DOHH2 (cell line): ENCODE results near the gene POLR1F.
A peak's percentile ranks its signal among the peaks of the same experiment; 100 is the strongest.

Experiments used
- H3F3A ChIP-seq: fragments of 200-600 bp; sonication (generic), shearing (Covaris generic); 2 replicates; pipeline ENCODE4 v1.6.0; 2016; ENCODE audit warnings: antibody characterized with exemption, mild to moderate bottlenecking; ENCODE audit not compliant: control insufficient read depth, insufficient read depth
- H3K27ac ChIP-seq: fragments of 200-600 bp; sonication (generic); 2 replicates; pipeline ENCODE4 v1.5.1; 2014; ENCODE audit warnings: low read depth, mild to moderate bottlenecking, low read length, moderate library complexity
- H3K27me3 ChIP-seq: fragments of 200-600 bp; sonication (generic); 2 replicates; pipeline ENCODE4 v1.6.1; 2014; ENCODE audit warnings: mild to moderate bottlenecking, low read length, mixed read lengths; ENCODE audit not compliant: control insufficient read depth
- H3K36me3 ChIP-seq: fragments of 200-600 bp; sonication (generic); 2 replicates; pipeline ENCODE4 v1.6.1; 2014; ENCODE audit warnings: mild to moderate bottlenecking, low read length, moderate library complexity, mixed read lengths; ENCODE audit not compliant: control insufficient read depth
- H3K4me1 ChIP-seq: fragments of 200-600 bp; sonication (generic); 2 replicates; pipeline ENCODE4 v1.6.1; 2014; ENCODE audit warnings: mild to moderate bottlenecking, low read length, mixed read lengths; ENCODE audit not compliant: control insufficient read depth
- H3K4me2 ChIP-seq: fragments of 200-600 bp; sonication (generic); 2 replicates; pipeline ENCODE4 v1.6.0; 2014; ENCODE audit warnings: mild to moderate bottlenecking, low read length, moderate library complexity
- H3K4me3 ChIP-seq: fragments of 200-600 bp; sonication (generic); 2 replicates; pipeline ENCODE4 v1.5.1; 2014; ENCODE audit warnings: mild to moderate bottlenecking, low read length, mixed read lengths
- H3K79me2 ChIP-seq: fragments of 200-600 bp; sonication (generic); 2 replicates; pipeline ENCODE4 v1.6.1; 2014; ENCODE audit warnings: mild to moderate bottlenecking, low read length, mixed read lengths; ENCODE audit not compliant: control insufficient read depth
- H3K9me2 ChIP-seq: fragments of 200-600 bp; sonication (generic); replicated peaks from 2 replicates; pipeline ENCODE4 v1.6.1; 2014; ENCODE audit warnings: mild to moderate bottlenecking, low read length, mixed read lengths; ENCODE audit not compliant: control insufficient read depth
- H3K9me3 ChIP-seq: fragments of 200-600 bp; sonication (generic); 2 replicates; pipeline ENCODE4 v1.6.1; 2014; ENCODE audit warnings: antibody characterized with exemption, low read length, mixed read lengths; ENCODE audit not compliant: control insufficient read depth, insufficient read depth
- H4K20me1 ChIP-seq: fragments of 200-600 bp; sonication (generic); 2 replicates; pipeline ENCODE4 v1.6.0; 2014; ENCODE audit warnings: low read depth, mild to moderate bottlenecking, antibody characterized with exemption, low read length, moderate library complexity; ENCODE audit not compliant: control insufficient read depth, insufficient read depth
- EZH2phosphoT487 ChIP-seq: fragments of 200-600 bp; sonication (generic); IDR thresholded peaks from 2 replicates; pipeline ENCODE4 v1.6.1; 2017; ENCODE audit warnings: borderline replicate concordance, mild to moderate bottlenecking, antibody characterized with exemption, low read length, moderate library complexity, mixed read lengths
- TF ChIP-seq, protein P1 (sequence below): fragments of 200-600 bp; sonication (generic); IDR thresholded peaks from one replicate; pipeline ENCODE4 v1.5.1; 2014; ENCODE audit warnings: antibody characterized with exemption, mild to moderate bottlenecking, low read depth, low read length; ENCODE audit not compliant: poor library complexity, severe bottlenecking

Gene POLR1F

DNA sequence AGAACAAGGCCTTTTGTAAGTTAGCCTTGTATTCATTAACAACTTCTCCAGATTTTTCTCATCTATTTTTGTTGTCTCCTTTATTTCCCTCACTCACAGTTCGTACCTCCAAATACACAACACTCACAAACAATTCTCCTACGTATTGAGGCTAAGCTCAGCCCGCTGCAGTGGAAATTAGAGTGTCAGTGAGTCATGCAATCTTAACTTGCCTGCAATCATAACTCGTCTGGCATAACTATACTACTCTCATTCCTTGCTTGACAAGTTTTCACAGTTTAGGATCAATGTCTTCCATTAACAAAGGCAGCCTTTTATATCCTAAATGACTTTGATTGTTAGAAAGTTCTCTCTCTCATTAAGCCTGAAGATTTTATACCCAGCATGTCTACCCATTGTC, 40.8 kb upstream of the POLR1F start:
- H3K27me3 ChIP-seq: no peaks in the 10 kb centered on the region
- H3K4me2 ChIP-seq: no peak overlapping the region
- no peaks in the 10 kb centered on the region for H3K4me1 ChIP-seq
- H3K9me2 ChIP-seq: no peaks in the 10 kb centered on the region
- TF ChIP-seq, protein P1, sequence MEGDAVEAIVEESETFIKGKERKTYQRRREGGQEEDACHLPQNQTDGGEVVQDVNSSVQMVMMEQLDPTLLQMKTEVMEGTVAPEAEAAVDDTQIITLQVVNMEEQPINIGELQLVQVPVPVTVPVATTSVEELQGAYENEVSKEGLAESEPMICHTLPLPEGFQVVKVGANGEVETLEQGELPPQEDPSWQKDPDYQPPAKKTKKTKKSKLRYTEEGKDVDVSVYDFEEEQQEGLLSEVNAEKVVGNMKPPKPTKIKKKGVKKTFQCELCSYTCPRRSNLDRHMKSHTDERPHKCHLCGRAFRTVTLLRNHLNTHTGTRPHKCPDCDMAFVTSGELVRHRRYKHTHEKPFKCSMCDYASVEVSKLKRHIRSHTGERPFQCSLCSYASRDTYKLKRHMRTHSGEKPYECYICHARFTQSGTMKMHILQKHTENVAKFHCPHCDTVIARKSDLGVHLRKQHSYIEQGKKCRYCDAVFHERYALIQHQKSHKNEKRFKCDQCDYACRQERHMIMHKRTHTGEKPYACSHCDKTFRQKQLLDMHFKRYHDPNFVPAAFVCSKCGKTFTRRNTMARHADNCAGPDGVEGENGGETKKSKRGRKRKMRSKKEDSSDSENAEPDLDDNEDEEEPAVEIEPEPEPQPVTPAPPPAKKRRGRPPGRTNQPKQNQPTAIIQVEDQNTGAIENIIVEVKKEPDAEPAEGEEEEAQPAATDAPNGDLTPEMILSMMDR: no peak
- TF ChIP-seq EZH2phosphoT487: no peak
- H3K79me2 ChIP-seq: no peaks in the 10 kb centered on the region
- H4K20me1 ChIP-seq: no peaks in the 10 kb centered on the region
- H3K4me3 ChIP-seq: no peak overlapping the region
- no peaks in the 10 kb centered on the region for H3F3A ChIP-seq
- H3K27ac ChIP-seq: no peak overlapping the region
- H3K9me3 ChIP-seq: no peaks in the 10 kb centered on the region
- no peaks in the 10 kb centered on the region for H3K36me3 ChIP-seq

DNA sequence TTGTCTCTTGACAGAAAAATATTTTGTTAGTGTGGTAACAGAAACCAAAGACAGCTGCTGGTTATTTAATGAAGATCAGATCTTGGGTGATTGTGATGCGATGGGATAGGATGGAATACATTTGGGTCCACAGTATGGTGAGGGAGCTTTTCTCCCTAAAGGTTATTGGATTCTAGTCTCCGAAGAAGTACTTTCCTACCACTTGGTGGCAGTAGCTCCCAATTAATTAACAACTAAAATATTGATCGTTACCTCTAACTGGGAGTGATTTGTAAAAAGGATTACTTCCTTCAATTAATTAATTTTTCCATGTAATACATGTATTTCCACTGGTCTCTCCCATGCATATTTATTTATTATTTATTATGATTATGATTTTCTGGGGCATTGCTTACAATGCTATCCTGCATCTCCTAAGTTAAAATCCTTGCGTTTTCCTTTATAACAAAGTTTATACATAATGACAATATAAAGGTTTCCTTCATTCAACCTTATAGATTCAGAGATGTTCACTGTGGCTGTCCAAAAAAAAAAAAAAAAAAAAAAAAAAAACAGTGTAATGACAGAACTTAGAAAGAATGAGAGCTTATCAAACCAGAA, 39.0 kb upstream of the POLR1F start:
- Histone ChIP-seq H3K4me2 (no peak overlapping the region), H3K36me3 (no peaks in the 10 kb centered on the region), H4K20me1 (no peaks in the 10 kb centered on the region), H3K27ac (no peak overlapping the region), H3K4me3 (no peak overlapping the region), H3F3A (no peaks in the 10 kb centered on the region), H3K9me3 (no peaks in the 10 kb centered on the region), H3K79me2 (no peaks in the 10 kb centered on the region), H3K9me2 (no peaks in the 10 kb centered on the region), H3K4me1 (no peaks in the 10 kb centered on the region), H3K27me3 (peaks cover 4% of the 10 kb centered on the region; the same call in 1 of the 2 replicates)
- TF ChIP-seq EZH2phosphoT487: no peak
- TF ChIP-seq, protein P1: peak; percentile 59

DNA sequence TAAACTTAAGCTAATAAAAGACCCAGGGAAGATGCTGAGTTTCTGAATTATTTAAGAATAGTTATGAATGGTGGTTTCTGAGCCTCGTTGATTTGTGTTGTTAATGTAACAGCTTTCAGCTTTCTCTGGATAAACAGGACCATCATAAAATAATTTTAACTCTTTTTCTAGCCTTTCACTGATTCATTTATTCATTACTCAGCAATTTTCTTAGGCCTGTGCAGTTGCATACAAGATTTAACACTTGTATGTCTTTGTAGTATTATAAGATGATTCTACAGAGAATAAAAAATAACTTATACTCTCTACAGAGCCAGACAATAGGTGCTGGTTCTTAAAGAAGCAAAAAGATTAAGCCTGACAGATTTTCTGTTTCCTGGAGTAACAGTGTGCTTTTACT, 35.2 kb upstream of the POLR1F start:
- TF ChIP-seq, protein P1: no peak
- TF ChIP-seq EZH2phosphoT487: no peak
- H3K36me3 ChIP-seq: no peaks in the 10 kb centered on the region

More for the DNA sequence above, 35.2 kb upstream of the POLR1F start:
- no peaks in the 10 kb centered on the region for H3K79me2 ChIP-seq
- no peak overlapping the region for H3K4me2 ChIP-seq
- no peaks in the 10 kb centered on the region for H4K20me1 ChIP-seq
- H3K9me3 ChIP-seq: no peaks in the 10 kb centered on the region
- H3K9me2 ChIP-seq: no peaks in the 10 kb centered on the region
- no peaks in the 10 kb centered on the region for H3K4me1 ChIP-seq
- peaks cover 6% of the 10 kb centered on the region; the same call in 1 of the 2 replicates for H3K27me3 ChIP-seq
- H3F3A ChIP-seq: no peaks in the 10 kb centered on the region
- no peak overlapping the region for H3K27ac ChIP-seq
- no peak overlapping the region for H3K4me3 ChIP-seq
